22Rv1 (cell line): ENCODE data around the gene COG2.
"Not testable (repeated sequence)": the region's sequence is repeated elsewhere in the genome, so short reads cannot be mapped to it uniquely, and the experiment has no call there.

Source experiments
- H3K27ac ChIP-seq: fragments of 450-650 bp; 2 replicates; pipeline ENCODE4 v1.5.1; 2017
- ZFX ChIP-seq: fragments of 450-650 bp; IDR thresholded peaks from 2 replicates; pipeline ENCODE4 v1.6.1; 2017; ENCODE audit warnings: antibody characterized with exemption, borderline replicate concordance
- TF ChIP-seq, protein P1 (sequence below): fragments of 450-650 bp; IDR thresholded peaks from 2 replicates; pipeline ENCODE4 v1.5.1; 2017; ENCODE audit warnings: mild to moderate bottlenecking

COG2 gene

DNA sequence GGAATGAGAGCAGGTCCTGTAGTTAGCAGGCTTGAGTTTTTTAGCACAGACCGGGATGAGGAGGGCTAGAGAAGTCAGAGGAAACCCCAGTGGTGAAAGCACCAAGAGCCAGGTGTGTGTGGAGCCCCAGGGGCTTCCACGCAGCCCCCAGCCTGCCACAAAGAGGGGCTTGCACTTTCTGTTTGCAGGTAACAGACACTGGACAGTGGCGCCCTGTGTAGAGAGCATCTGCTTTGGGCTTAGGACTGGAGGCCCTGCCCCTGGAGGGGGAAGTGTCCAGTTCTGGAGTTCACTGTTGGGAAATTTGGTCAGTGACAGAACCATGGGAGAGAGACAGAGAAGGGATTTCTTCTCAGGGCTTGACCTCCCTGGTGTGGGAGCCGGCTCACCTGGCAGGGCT lies 52.2 kb downstream of the COG2 start:
- TF ChIP-seq, protein P1, sequence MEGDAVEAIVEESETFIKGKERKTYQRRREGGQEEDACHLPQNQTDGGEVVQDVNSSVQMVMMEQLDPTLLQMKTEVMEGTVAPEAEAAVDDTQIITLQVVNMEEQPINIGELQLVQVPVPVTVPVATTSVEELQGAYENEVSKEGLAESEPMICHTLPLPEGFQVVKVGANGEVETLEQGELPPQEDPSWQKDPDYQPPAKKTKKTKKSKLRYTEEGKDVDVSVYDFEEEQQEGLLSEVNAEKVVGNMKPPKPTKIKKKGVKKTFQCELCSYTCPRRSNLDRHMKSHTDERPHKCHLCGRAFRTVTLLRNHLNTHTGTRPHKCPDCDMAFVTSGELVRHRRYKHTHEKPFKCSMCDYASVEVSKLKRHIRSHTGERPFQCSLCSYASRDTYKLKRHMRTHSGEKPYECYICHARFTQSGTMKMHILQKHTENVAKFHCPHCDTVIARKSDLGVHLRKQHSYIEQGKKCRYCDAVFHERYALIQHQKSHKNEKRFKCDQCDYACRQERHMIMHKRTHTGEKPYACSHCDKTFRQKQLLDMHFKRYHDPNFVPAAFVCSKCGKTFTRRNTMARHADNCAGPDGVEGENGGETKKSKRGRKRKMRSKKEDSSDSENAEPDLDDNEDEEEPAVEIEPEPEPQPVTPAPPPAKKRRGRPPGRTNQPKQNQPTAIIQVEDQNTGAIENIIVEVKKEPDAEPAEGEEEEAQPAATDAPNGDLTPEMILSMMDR: no peak
- no peak for TF ChIP-seq ZFX
- no peak overlapping the region for H3K27ac ChIP-seq

DNA sequence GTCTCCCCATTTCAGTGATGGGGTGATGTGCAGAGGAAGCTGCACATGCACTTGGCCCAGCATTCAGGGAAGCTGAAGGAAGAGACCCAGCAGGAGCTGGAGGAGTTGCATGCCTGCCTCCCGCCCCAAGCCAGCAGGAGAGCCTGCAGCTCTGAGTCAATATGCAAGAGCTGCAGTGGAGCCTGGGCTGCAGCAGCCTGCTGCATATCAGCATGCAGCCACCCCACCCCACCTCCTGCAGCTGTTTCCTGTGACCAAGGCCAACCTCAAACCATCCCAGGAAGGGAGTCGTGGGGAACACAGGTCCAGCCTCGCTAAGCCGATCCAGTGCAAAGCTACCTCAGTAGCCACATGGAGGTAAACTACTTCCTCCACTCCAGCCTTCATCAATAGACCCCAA lies 52.7 kb downstream of the COG2 start:
- TF ChIP-seq, protein P1: no peak
- TF ChIP-seq ZFX: no peak
- H3K27ac ChIP-seq: no peak overlapping the region

DNA sequence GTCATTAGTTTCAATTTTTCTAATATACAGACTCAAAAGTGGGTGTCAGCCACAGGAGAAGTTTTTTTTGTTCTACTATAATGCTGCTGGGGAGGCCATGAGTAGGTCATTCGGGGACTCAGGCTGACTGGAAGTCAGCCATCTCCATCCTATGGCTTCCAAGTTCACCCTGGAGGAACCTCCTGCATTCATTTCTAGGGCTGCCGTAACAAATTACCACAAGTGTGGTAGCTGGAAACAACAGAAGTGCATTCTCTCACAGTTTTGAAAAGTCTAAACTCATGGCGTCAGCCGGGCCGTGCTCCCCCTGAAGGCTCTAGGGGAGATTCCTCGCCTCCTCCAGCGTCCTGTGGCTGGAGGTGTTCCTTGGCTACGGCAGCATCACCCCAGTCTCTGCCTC lies 53.9 kb downstream of the COG2 start:
- TF ChIP-seq, protein P1: no peak
- no peak for TF ChIP-seq ZFX
- H3K27ac ChIP-seq: no peak overlapping the region

DNA sequence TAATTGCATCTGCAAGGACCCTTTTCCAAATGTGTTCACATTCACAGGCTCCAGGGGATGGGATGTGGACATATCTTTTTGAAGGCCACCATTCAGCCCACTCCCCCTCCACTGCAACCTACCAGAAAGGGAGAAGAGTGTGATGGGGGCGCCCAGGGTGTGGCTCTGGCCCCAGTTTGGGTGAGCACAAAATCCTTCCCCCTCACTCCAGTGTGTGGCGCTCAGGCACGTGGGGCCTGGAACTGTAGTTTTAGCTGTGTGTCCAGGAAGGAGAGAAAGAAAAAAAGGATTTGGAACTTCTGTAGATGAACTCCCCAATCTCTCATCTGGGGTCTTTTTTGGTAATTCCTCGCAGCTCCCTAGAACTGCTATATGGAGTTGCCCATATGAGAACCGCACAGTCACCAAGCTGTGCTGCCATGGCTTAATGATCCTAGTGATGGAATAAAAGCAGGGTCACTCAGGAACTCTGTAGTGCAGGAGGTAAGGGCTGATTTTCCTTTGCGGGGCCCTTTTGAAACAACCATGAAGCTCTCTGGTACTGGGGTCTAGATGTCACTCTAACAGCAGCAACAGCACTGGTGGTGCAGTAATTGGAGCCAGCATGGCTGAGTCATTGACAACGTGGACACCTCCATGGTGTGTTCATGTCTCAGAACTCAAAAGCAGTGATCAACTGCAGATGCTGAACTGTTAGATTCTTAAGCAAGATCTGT lies 54.6 kb downstream of the COG2 start:
- H3K27ac ChIP-seq: no peak overlapping the region
- TF ChIP-seq, protein P1: no peak
- no peak for TF ChIP-seq ZFX

DNA sequence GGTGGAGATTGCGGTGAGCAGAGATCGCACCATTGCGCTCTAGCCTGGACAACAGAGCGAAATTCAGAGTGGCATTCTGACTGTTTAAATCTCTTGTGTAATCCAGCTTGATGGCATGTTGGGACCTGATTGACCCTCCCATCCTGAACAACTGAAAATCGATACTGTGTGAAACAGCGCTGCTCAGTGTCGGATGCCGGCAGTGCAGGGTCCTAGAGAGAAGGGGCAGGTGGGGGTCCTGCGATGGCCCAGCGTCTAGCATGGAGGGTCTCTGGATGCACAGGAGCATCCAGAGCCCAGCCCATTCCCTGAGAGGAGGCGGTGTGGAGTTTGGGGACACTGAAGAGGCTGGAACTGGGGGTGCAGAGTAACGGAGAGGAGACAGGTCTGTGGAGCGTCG lies 55.8 kb downstream of the COG2 start:
- H3K27ac ChIP-seq: no peak overlapping the region
- TF ChIP-seq, protein P1: no peak
- TF ChIP-seq ZFX: no peak

DNA sequence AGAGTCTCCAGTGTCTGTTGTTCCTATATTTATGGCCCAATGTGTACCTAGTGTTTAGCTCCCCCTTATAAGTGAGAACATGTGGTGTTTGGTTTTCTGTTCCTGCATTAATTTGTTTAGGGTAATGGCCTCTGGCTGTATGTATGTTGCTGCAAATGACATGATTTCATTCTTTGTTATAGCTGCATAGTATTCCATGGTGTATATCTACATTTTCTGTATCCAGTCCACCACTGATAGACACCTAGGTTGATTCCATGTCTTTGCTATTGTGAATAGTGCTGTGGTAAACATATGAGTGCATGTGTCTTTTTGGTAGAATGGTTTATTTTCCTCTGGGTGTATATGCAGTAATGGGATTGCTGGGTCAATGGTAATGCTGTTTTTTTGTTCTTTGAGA lies 56.7 kb downstream of the COG2 start:
- not testable (repeated sequence) for H3K27ac ChIP-seq

DNA sequence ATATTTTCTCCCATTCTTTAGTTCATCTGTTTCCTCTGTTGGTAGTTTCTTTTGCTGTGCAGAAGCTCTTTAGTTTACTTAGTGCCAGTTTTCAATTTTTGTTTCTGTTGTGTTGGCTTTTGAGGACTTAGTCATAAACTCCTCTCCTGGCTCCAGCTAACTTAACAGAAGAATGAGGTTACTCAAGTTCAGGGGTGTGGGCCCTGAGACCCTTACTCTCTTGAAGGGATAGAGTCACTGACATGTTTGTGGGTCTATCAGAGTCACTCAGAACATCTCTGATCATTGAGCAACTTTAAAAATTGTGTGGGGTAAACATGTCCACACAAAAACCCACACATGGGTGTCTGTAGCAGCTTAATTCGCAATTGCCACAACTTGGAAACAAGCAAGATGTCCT lies 57.4 kb downstream of the COG2 start:
- no peak overlapping the region for H3K27ac ChIP-seq
- TF ChIP-seq, protein P1: no peak
- no peak for TF ChIP-seq ZFX

DNA sequence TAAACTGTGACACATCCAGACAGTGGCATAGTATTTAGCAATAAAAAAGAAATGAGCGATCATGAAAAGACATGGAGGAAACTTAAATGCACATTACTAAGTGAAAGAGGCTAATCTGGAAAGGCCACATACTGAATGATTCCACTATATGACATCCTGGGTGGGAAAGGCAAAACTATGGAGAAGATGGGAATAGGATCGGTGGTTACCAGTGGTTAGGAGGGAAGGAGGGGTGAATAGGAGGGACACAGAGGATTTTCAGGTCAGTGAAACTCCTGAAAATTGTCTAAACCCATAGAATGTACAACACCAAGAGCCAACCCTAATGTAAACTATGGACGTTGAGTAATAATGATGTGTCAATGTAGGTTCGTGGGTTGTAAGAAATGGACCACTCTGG lies 57.9 kb downstream of the COG2 start:
- no peak for TF ChIP-seq ZFX
- TF ChIP-seq, protein P1: no peak
- no peak overlapping the region for H3K27ac ChIP-seq
